A673 (cell line): Measurements from ENCODE around the gene PRKAG2. TPM values are rescaled to one million over a fixed set of nuclear protein-coding genes. Genes with fewer than 3 reads are reported as not detected.
"Not testable (repeated sequence)": the region's sequence is repeated elsewhere in the genome, so short reads cannot be mapped to it uniquely, and the experiment has no call there.

Source experiments
- BruUV-seq: library from RNA; stranded (reverse); fragments of 400-500 nt; replicated peaks from 2 replicates; lab custom pipeline; 2021; lab: Mats Ljungman, UMichigan
- CTCF ChIA-PET: fragments of 300-600 bp; sonication (Branson Sonifier 250); formaldehyde crosslinking; loops from one replicate; lab custom pipeline; 2022; ENCODE audit warnings: antibody characterized with exemption; lab: Charles Lee
- POLR2A ChIA-PET: fragments of 300-600 bp; sonication (Branson Sonifier 250); formaldehyde crosslinking; loops from one replicate; lab custom pipeline; 2022; ENCODE audit warnings: antibody characterized with exemption; ENCODE audit not compliant: low non-redundant PET; lab: Charles Lee
- DNase-seq: peaks from one replicate; pipeline ENCODE4 v3.0.0-alpha.2; 2015; ENCODE audit warnings: low spot score
- H3K27ac ChIP-seq: fragments of 200-600 bp; sonication (generic); 2 replicates; pipeline ENCODE4 v1.5.1; 2016; ENCODE audit warnings: mixed run types, low read depth, mild to moderate bottlenecking, mixed read lengths, antibody characterized with exemption, low read length; ENCODE audit not compliant: poor library complexity, severe bottlenecking
- H3K27me3 ChIP-seq: fragments of 200-600 bp; sonication (generic); replicated peaks from 2 replicates; pipeline ENCODE4 v1.6.1; 2017; ENCODE audit warnings: mixed run types, low read depth, mild to moderate bottlenecking, mixed read lengths, antibody characterized with exemption, low read length; ENCODE audit not compliant: insufficient read depth, poor library complexity
- H3K36me3 ChIP-seq: fragments of 200-600 bp; sonication (generic); 2 replicates; pipeline ENCODE4 v1.6.1; 2016; ENCODE audit warnings: mixed run types, mild to moderate bottlenecking, mixed read lengths, antibody characterized with exemption, low read length; ENCODE audit not compliant: insufficient read depth, poor library complexity, severe bottlenecking
- H3K4me1 ChIP-seq: fragments of 200-600 bp; sonication (generic); 2 replicates; pipeline ENCODE4 v1.6.1; 2017; ENCODE audit warnings: mixed run types, mild to moderate bottlenecking, mixed read lengths, antibody characterized with exemption, low read length; ENCODE audit not compliant: insufficient read depth, poor library complexity, severe bottlenecking
- H3K4me3 ChIP-seq: fragments of 200-600 bp; sonication (generic); 2 replicates; pipeline ENCODE4 v1.5.1; 2016; ENCODE audit warnings: low read depth, mixed run types, mild to moderate bottlenecking, mixed read lengths, low read length; ENCODE audit not compliant: poor library complexity, severe bottlenecking
- H3K9me3 ChIP-seq: fragments of 200-600 bp; sonication (generic); 2 replicates; pipeline ENCODE4 v1.6.1; 2016; ENCODE audit warnings: mixed run types, low read depth, mild to moderate bottlenecking, mixed read lengths, antibody characterized with exemption, low read length; ENCODE audit not compliant: poor library complexity, severe bottlenecking
- CTCF ChIP-seq: fragments of 300-800, 200-600 bp; sonication (generic); conservative IDR thresholded peaks from 2 replicates; pipeline ENCODE4 v1.5.1; 2017; ENCODE audit warnings: low read depth, mild to moderate bottlenecking, antibody characterized with exemption, low read length, moderate library complexity, mixed read lengths
- EZH2 ChIP-seq: fragments of 200-600 bp; sonication (generic); IDR thresholded peaks from 2 replicates; pipeline ENCODE4 v1.6.1; 2017; ENCODE audit warnings: borderline replicate concordance, low read depth, mild to moderate bottlenecking, mixed read lengths, antibody characterized with exemption, low read length; ENCODE audit not compliant: poor library complexity, severe bottlenecking
- intact Hi-C: fragments of 100-400 bp; cut with micrococcal nuclease; formaldehyde crosslinking; loops from one replicate; pipeline ENCODE4 v1.10.0; 2022; ENCODE audit not compliant: unreplicated experiment
- total RNA-seq: library from RNA; stranded (reverse); gene quantifications from 2 replicates; pipeline ENCODE4 v1.2.3, GENCODE V29; 2021

Gene PRKAG2
- total RNA-seq, 1 experiment from 2014 or later = 11.6 TPM

GRCh38 chr7:151917791-151918509, 41.0 kb upstream of the PRKAG2 start:
- no TSS peak for BruUV-seq
- intact Hi-C loops = no loop called here
- no peak overlapping the region for H3K4me3 ChIP-seq
- CTCF ChIA-PET = no interaction called here
- no peaks in the 10 kb centered on the region for H3K27me3 ChIP-seq
- DNase-seq = no peak
- TF ChIP-seq EZH2 (no peak), CTCF (no peak)
- POLR2A ChIA-PET = no interaction called here
- no peak overlapping the region for H3K27ac ChIP-seq
- no peaks in the 10 kb centered on the region for H3K4me1 ChIP-seq
- H3K36me3 ChIP-seq = no peaks in the 10 kb centered on the region
- peaks cover 9% of the 10 kb centered on the region for H3K9me3 ChIP-seq

- no peak for DNase-seq
Measured at GRCh38 chr7:151914051-151914450, 37.1 kb upstream of the PRKAG2 start.

GRCh38 chr7:151910655-151911054, 33.7 kb upstream of the PRKAG2 start:
- H3K36me3 ChIP-seq, DNase-seq, CTCF ChIA-PET, POLR2A ChIA-PET, H3K9me3 ChIP-seq, H3K4me1 ChIP-seq, H3K27me3 ChIP-seq, BruUV-seq, H3K4me3 ChIP-seq, intact Hi-C loops, H3K27ac ChIP-seq: not testable (repeated sequence)

More at GRCh38 chr7:151914051-151914450, 37.1 kb upstream of the PRKAG2 start:
- ChIA-PET CTCF (no interaction called here), POLR2A (no interaction called here)
- intact Hi-C loops = no loop called here
- H3K27me3 ChIP-seq = peaks cover 1% of the 10 kb centered on the region
- no peak overlapping the region for H3K4me3 ChIP-seq
- BruUV-seq = no TSS peak
- no peak overlapping the region for H3K27ac ChIP-seq
- TF ChIP-seq EZH2 (no peak), CTCF (no peak)
- no peaks in the 10 kb centered on the region for H3K36me3 ChIP-seq
- no peaks in the 10 kb centered on the region for H3K4me1 ChIP-seq
- peaks cover 9% of the 10 kb centered on the region for H3K9me3 ChIP-seq

DNA sequence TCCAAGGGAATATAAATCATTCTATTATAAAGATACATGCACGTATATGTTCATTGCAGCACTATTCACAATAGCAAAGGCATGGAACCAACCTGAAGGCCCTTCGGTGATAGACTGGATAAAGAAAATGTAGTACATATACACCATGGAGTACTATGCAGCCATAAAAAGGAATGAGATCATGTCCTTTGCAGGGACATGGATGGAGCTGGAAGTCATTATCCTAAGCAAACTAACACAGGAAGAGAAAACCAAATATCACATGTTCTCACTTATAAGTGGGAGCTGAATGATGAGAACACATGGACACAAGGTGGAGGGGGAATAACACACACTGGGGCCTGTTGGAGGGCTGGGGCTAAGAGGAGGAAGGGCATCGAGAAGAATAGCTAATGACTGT, 30.2 kb upstream of the PRKAG2 start:
- H3K4me3 ChIP-seq, POLR2A ChIA-PET, DNase-seq, CTCF ChIA-PET, H3K27ac ChIP-seq, H3K4me1 ChIP-seq, H3K9me3 ChIP-seq, BruUV-seq, intact Hi-C loops, H3K27me3 ChIP-seq, H3K36me3 ChIP-seq: not testable (repeated sequence)
